ENCODE measurements around the gene SCRG1.

DNA sequence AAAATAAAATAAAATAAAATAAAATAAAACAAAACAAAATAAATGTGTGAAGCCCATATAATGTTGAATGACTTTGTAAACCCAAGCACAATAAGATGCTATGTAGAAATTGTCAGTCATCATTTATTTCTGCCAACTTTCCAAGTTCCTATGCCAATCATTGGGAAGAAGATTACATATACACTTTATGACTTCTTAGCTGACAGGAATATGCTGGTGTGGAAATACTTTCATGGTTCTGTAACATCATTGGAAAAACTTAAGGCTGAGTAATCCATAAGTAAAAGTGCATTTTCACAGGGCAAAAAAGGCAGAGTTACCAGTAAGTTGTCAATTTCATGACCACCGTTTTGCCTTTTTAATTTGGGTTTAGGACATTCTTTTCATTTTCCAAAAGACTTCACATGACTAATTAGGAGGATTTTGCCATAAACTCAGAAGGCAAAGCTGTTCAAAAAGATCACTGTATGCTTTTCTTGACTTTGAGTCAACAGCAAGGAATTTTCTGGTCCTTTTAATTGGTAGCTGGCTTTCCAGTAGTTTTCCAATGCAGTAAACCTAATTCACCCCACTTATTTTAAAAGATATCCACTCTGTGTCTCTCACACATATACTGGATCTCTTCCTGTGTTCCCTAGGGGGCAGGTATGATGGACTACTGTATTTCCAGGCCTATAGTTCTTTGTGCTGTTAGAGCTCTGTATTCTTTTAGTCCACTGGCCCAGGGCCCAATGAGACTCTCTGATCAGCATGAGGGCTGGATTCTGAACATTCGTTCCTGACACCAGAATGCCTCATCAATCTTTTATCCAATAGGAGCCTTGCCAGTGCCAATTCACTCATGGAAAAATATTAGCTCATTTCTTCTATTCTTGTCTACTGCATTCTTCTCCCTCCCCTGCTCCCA lies 26.2 kb upstream of the SCRG1 start:
- no peak for TF ChIP-seq POLR2A (IDR thresholded peaks at IDR 0.05; ENCODE audit: low read length)
- no peak for TF ChIP-seq GATA1 (IDR thresholded peaks at IDR 0.05; ENCODE audit: low read depth, low read length)

Data from erythroblast (primary cell).